Esophagus squamous epithelium (tissue), 5 donors: ENCODE data around the gene UCKL1. TPM values are rescaled to one million over a fixed set of nuclear protein-coding genes. Genes with fewer than 3 reads are reported as not detected.
A peak's percentile ranks its signal among the peaks of the same experiment; 100 is the strongest.

Source experiments
- DNase-seq: peaks from one replicate; lab custom pipeline; 2025; lab: John Stamatoyannopoulos, UW
- H3K27ac ChIP-seq, 4 donors: fragments of 200-600 bp; sonication (generic); one replicate each; pipeline ENCODE4 v1.5.1; 2016 to 2019; ENCODE audit warnings: mild to moderate bottlenecking in 1 of 4
- H3K27me3 ChIP-seq, 4 donors: fragments of 200-600 bp; sonication (generic); 1 replicate in 3 of 4; 2 replicates in 1 of 4; pipeline versions ENCODE4 v1.5.1 to v1.6.0; 2017 to 2021; ENCODE audit warnings: antibody characterized with exemption in 1 of 4
- H3K36me3 ChIP-seq, 3 donors: fragments of 200-600 bp; sonication (generic); one replicate each; pipeline ENCODE4 v1.5.1; 2016 to 2019
- H3K4me1 ChIP-seq, 3 donors: fragments of 200-600 bp; sonication (generic); one replicate each; pipeline ENCODE4 v1.5.1; 2017 to 2019
- H3K4me3 ChIP-seq, 4 donors: fragments of 200-600 bp; sonication (generic); 1 replicate in 3 of 4; 2 replicates in 1 of 4; pipeline ENCODE4 v1.5.1; 2016 to 2019; ENCODE audit warnings: mild to moderate bottlenecking in 2 of 4, moderate library complexity in 1 of 4
- H3K9me3 ChIP-seq, 3 donors: fragments of 200-600 bp; sonication (generic); one replicate each; pipeline ENCODE4 v1.5.1; 2016 to 2019
- POLR2A ChIP-seq, 4 donors: fragments of 450-650 bp; IDR thresholded peaks; one replicate each; pipeline ENCODE4 v1.6.1; 2017; ENCODE audit warnings: antibody characterized with exemption in 4 of 4, mild to moderate bottlenecking in 4 of 4, moderate library complexity in 3 of 4
- WGBS, 2 donors: methylation state at CpG; one replicate each; pipeline ENCODE4 v1.1.5; 2018; 5-methylcytosine and 5-hydroxymethylcytosine counted together
- intact Hi-C: fragments of 100-400 bp; cut with DNase I; formaldehyde crosslinking; loops from one replicate; pipeline ENCODE4 v1.15.0; 2022
- total RNA-seq, 4 donors: library from RNA; depleted of rRNA; stranded (reverse); fragments of >200 nt; gene quantifications; one replicate each; pipeline ENCODE4 v1.1.0, GENCODE V29; 2016
- TF ChIP-seq, protein P1 (sequence below), 6 experiments: fragments of 450-650 bp in 4 of 6; fragments of 200-600 bp in 2 of 6; sonication (generic) in 2 of 6; IDR thresholded peaks; one replicate each; pipeline ENCODE4 v1.5.1; 2016 to 2019; ENCODE audit warnings: antibody characterized with exemption in 6 of 6, mild to moderate bottlenecking in 4 of 6, moderate library complexity in 4 of 6
- donor health status: DM: yes; HTN: yes; CAD: no.

The UCKL1 gene
- total RNA-seq, 4 donors from 2014 or later = 23.1 to 38.0 (median 25.6) TPM

DNA sequence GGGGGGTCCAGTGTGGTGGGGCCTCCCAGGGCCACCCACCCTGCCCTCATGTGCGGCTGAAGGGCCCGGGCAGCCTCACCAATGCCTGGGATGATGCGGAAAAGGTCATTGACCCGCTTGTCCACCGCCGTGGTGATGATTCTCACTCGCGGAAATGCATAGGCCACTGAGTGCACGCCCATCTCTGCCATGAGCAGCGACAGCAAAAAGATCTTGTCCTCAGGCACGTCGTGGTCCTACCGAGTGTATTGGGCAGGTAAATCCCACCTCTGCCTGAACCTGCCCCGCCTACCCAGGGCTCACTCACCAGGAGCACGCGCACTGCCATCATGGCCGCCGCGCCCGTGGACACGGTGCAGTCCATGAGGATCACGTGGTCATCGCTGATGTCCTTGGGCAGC, 16.1 kb downstream of the UCKL1 start:
- WGBS, 2 donors = 60 to 92% methylated on average over 1 to 17 of the region's 23 CpGs
- no peak for TF ChIP-seq POLR2A (IDR thresholded peaks at IDR 0.05)
- TF ChIP-seq, protein P1, sequence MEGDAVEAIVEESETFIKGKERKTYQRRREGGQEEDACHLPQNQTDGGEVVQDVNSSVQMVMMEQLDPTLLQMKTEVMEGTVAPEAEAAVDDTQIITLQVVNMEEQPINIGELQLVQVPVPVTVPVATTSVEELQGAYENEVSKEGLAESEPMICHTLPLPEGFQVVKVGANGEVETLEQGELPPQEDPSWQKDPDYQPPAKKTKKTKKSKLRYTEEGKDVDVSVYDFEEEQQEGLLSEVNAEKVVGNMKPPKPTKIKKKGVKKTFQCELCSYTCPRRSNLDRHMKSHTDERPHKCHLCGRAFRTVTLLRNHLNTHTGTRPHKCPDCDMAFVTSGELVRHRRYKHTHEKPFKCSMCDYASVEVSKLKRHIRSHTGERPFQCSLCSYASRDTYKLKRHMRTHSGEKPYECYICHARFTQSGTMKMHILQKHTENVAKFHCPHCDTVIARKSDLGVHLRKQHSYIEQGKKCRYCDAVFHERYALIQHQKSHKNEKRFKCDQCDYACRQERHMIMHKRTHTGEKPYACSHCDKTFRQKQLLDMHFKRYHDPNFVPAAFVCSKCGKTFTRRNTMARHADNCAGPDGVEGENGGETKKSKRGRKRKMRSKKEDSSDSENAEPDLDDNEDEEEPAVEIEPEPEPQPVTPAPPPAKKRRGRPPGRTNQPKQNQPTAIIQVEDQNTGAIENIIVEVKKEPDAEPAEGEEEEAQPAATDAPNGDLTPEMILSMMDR (IDR thresholded peaks at IDR 0.05) = no peak
- Histone ChIP-seq H3K27ac (peak overlapping the region; percentile 0 to 96 (median 48)), H3K4me1 (peaks cover 11 to 50% (median 17%) of the 10 kb centered on the region in 3 donors), H3K4me3 (no peak overlapping the region), H3K36me3 (peaks cover 32 to 94% (median 32%) of the 10 kb centered on the region in 3 donors), H3K27me3 (no peaks in the 10 kb centered on the region), H3K9me3 (no peaks in the 10 kb centered on the region)
- intact Hi-C loops = no loop called here
- no peak for DNase-seq

DNA sequence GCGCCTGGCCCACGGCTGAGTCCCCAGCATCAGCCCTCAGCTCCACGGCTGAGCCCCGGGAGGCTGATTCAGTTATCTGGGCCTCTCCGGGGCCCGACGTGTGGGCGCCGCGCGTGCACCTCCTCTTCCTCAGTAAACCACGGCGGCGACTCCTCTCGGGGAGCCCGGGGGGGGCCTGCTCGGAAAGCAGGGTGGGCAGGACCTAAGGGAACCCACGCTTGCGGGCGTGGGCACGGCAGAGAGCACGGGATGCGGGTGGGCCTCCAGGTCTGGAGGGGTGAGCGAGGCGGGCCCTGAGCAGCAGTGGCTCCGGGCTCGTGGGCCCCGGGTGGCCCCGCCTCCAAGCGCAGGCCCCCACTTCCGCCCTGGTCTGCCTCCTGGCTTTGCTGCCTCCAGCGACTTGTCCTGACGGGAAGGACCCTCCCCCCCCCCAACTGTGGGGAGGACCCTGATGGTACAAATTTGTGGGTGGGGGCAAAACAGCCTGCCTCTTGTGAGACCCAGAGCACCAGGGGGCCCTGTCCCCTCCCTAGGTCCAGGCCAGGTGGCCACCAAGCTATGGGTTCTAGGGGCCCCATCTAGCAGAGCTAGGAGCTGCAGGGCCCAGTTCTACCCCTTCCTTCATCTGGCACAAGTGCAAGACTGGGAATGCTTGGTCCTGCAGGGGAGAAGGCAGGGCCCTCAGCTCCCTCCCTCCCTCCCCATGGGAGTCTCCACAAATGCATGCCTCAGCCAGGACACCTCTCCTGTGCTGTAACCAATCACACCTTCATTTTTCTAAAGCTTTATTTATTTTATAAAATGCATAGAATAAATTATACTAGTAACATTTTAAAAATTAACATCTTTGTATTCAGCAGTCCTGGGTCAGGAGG, 16.9 kb downstream of the UCKL1 start:
- Histone ChIP-seq H3K27me3 (no peaks in the 10 kb centered on the region), H3K9me3 (no peaks in the 10 kb centered on the region), H3K27ac (peak overlapping the region in 3 of 4 donors; percentile 5 to 39 (median 16)), H3K4me3 (no peak overlapping the region), H3K4me1 (peaks cover 11 to 45% (median 17%) of the 10 kb centered on the region in 3 donors), H3K36me3 (peaks cover 25 to 94% (median 38%) of the 10 kb centered on the region in 3 donors)
- TF ChIP-seq, protein P1 (IDR thresholded peaks at IDR 0.05) = no peak
- no peak for TF ChIP-seq POLR2A (IDR thresholded peaks at IDR 0.05)
- WGBS, 2 donors = 85 to 88% methylated on average over 4 to 5 of the region's 33 CpGs
- DNase-seq = no peak
- intact Hi-C loops = no loop called here

DNA sequence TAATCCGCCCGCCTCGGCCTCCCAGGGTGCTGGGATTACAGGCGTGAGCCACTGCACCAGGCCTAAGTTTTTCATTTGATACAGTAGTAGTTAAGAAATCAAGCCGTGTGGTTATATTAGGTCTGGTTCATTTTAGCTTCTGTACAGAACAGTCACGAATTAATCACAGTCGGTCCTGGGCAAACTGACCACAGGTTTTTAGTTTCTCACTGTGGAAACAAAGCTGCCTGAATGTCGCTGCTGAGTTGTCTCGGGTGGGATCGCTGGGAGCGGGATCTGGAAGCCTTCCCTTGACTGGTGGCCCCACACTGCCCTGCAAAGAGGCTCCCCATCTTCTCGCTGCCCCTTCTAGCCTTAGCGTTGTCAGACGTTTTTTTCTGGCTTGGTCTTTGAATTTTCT, 18.6 kb downstream of the UCKL1 start:
- H3K27me3 ChIP-seq = no peaks in the 10 kb centered on the region
- no peak for TF ChIP-seq POLR2A (IDR thresholded peaks at IDR 0.05)
- TF ChIP-seq, protein P1 (IDR thresholded peaks at IDR 0.05) = no peak

DNA sequence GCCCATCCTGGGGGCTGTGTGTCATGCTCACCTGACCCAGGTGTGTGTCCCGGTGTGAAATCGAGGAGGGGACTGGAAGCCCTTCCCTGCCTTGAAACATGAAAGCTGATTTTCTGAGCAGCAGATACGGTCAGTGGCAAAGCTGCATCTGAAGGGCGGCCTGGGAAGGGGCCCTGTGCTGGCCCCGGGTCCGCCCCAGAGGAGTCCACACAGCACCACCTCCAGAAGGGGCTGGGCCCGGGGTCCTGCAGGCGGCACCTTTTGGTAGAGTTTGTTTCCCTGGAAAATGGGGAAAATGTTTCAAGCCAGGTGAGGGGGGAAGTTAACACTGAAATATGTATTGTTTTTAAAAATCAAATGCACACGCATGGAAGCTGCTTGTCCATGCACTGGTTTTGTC, 20.8 kb downstream of the UCKL1 start:
- Histone ChIP-seq H3K4me1 (peaks cover 0 to 10% (median 0%) of the 10 kb centered on the region in 3 donors), H3K9me3 (no peaks in the 10 kb centered on the region), H3K27me3 (no peaks in the 10 kb centered on the region), H3K4me3 (no peak overlapping the region), H3K27ac (no peak overlapping the region), H3K36me3 (peaks cover 32 to 100% (median 43%) of the 10 kb centered on the region in 3 donors)
- intact Hi-C loops = no loop called here
- WGBS, 2 donors = 90 to 96% methylated on average over 2 to 4 of the region's 9 CpGs
- TF ChIP-seq POLR2A (IDR thresholded peaks at IDR 0.05) = no peak
- TF ChIP-seq, protein P1 (IDR thresholded peaks at IDR 0.05) = no peak
- DNase-seq = no peak

More for the DNA sequence above, 18.6 kb downstream of the UCKL1 start:
- intact Hi-C loops = no loop called here
- 82 to 86% methylated on average over 14 of the region's 14 CpGs for WGBS, 2 donors
- no peak for DNase-seq
- peaks cover 4 to 28% (median 7%) of the 10 kb centered on the region in 3 donors for H3K4me1 ChIP-seq
- peaks cover 18 to 94% (median 33%) of the 10 kb centered on the region in 3 donors for H3K36me3 ChIP-seq
- no peak overlapping the region for H3K4me3 ChIP-seq
- H3K27ac ChIP-seq = no peak overlapping the region
- H3K9me3 ChIP-seq = no peaks in the 10 kb centered on the region
